Sigmoid colon (tissue), 4 donors: ENCODE results near the gene ADAMTS17.

ENCODE experiments used
- EP300 ChIP-seq, 4 donors: sonication (generic); formaldehyde crosslinking; IDR thresholded peaks; one replicate each; pipeline ENCODE4 v1.6.1; 2017; ENCODE audit warnings: antibody characterized with exemption in 4 of 4
- POLR2A ChIP-seq, 2 donors: fragments of 450-650 bp; IDR thresholded peaks; one replicate each; pipeline ENCODE4 v1.6.1; 2016; ENCODE audit warnings: antibody characterized with exemption in 2 of 2, mild to moderate bottlenecking in 2 of 2, moderate library complexity in 2 of 2
- POLR2AphosphoS5 ChIP-seq, 4 donors: sonication (generic); formaldehyde crosslinking; IDR thresholded peaks; one replicate each; pipeline ENCODE4 v1.6.1; 2017; ENCODE audit warnings: antibody characterized with exemption in 4 of 4
- TF ChIP-seq, protein P1 (sequence below), 4 experiments: fragments of 450-650 bp in 3 of 4; fragments of 200-600 bp in 1 of 4; IDR thresholded peaks; one replicate each; pipeline ENCODE4 v1.5.1; 2016 to 2019; ENCODE audit warnings: antibody characterized with exemption in 4 of 4, mild to moderate bottlenecking in 3 of 4, moderate library complexity in 2 of 4

DNA sequence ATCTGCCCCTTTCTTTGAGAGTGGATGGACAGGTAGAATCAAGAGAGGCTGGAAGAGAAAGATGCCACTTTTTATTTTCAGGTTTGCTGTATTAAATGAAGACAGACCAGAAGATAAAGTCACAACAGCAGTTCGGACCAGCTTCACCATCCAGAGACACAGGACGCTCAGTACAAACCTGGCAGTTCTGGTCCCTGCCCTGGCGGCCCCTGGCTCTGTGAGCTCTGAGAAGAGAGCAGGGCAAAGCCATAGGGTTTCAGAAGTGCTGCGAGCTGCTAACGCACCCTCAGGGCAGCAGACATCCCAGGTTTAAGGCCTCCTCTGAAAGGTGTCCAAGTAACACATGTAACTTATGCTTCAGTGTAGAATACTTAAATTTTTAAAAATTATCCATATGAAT, 216.8 kb downstream of the ADAMTS17 start:
- no peak for TF ChIP-seq POLR2A (IDR thresholded peaks at IDR 0.05)
- TF ChIP-seq, protein P1, sequence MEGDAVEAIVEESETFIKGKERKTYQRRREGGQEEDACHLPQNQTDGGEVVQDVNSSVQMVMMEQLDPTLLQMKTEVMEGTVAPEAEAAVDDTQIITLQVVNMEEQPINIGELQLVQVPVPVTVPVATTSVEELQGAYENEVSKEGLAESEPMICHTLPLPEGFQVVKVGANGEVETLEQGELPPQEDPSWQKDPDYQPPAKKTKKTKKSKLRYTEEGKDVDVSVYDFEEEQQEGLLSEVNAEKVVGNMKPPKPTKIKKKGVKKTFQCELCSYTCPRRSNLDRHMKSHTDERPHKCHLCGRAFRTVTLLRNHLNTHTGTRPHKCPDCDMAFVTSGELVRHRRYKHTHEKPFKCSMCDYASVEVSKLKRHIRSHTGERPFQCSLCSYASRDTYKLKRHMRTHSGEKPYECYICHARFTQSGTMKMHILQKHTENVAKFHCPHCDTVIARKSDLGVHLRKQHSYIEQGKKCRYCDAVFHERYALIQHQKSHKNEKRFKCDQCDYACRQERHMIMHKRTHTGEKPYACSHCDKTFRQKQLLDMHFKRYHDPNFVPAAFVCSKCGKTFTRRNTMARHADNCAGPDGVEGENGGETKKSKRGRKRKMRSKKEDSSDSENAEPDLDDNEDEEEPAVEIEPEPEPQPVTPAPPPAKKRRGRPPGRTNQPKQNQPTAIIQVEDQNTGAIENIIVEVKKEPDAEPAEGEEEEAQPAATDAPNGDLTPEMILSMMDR (IDR thresholded peaks at IDR 0.05), result no peak
- TF ChIP-seq EP300 (IDR thresholded peaks at IDR 0.05), result no peak
- no peak for TF ChIP-seq POLR2AphosphoS5 (IDR thresholded peaks at IDR 0.05)
